ENCODE results near the gene CRAMP1. TPM values are rescaled to one million over a fixed set of nuclear protein-coding genes. Genes with fewer than 3 reads are reported as not detected.
A peak's percentile ranks its signal among the peaks of the same experiment; 100 is the strongest.

The CRAMP1 gene
- total RNA-seq, 1 experiment from 2014 or later = 22.9 TPM

DNA sequence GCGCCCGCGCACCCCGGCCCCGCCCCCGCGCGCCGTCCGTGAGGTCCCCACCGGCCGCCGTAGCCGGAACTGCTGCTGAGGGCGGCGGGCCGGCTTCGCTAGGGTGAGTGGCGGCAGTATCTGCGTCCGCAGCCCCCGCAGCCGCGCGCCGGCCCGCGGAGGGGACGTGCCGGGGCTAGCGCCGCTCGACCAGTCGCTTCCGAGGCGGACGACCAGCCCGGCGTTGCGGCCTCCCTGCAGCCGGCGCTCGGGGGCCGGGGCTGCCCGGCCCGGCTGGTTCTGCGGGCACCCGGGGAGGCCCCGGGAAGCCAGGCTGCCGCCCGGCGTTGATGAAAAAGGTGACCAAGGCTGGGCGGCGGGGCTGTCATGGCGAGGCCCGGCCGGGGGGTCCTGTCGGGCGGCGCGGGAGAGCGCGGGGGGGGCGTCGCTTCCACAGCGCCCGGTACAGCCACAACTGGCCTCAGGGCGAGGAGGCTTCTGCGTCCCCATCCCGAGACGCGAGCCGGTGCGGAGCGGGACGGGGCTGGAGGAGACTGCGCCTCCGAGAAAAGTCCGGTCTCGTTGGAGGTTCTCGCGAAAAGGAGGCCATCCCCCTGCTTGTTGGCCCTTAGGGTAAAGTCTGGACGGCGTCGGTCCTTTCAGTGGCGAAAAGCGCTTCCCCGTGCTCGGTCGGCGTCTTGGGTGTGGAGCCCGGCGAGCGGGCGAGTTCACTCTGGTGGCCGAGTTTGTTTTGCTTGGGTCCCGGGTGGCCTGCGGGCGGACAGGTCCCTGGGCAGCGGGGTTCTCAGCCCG, at the start of gene CRAMP1 (continued):
- TF ChIP-seq TCF7L2 (IDR thresholded peaks at IDR 0.05; ENCODE audit: borderline replicate concordance, extremely low read depth, insufficient read depth, insufficient read length) = no peak
- TF ChIP-seq SIN3A (IDR thresholded peaks at IDR 0.05; ENCODE audit: low read depth) = peak; percentile 18; the same call in 1 of the 2 replicates
- peak; percentile 6; the same call in 1 of the 2 replicates for TF ChIP-seq SP1 (IDR thresholded peaks at IDR 0.05; ENCODE audit: low read depth)

DNA sequence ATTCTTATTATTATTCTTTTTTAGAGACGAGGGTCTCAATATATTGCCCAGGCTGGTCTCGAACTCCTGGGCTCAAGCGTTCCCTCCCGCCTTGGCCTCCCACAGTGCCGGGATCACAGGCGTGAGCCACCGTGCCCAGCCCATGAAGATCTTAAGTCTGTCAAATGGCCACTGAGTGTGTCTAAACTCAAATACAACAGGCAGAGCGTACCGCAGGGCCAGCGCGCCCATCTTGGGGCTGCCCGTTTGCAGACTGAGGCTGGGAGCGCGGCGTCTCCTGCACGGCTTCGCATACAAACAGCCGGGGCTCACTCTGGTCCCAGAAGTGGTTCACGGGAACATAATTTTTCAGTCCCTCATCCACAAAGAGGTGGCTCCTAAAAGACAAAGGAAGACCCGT, 48.4 kb upstream of the CRAMP1 start:
- no peaks in the 10 kb centered on the region for H3K27me3 ChIP-seq (ENCODE audit: insufficient read depth, low read length)
- intact Hi-C loops (cut with micrococcal nuclease) = no loop called here
- H3K9ac ChIP-seq (ENCODE audit: low read length) = no peak overlapping the region
- H3K4me3 ChIP-seq (replicated peaks in 1 of 2; ENCODE audit: low read depth in 1 of 2, low read length in 2 of 2) = no peak overlapping the region
- peaks cover 4% of the 10 kb centered on the region in 2 experiments; a peak in 3 of 4 replicates for H3K36me3 ChIP-seq (ENCODE audit: control insufficient read depth in 1 of 2, insufficient read depth in 2 of 2, low read length in 2 of 2)
- H3K4me1 ChIP-seq (ENCODE audit: control insufficient read depth in 1 of 2, insufficient read depth in 2 of 2, low read length in 2 of 2) = no peaks in the 10 kb centered on the region
- BruUV-seq (replicated peaks) = no TSS peak
- H2AFZ ChIP-seq (ENCODE audit: low read depth, low read length, poor library complexity, severe bottlenecking) = no peak overlapping the region
- no peak for ATAC-seq
- CTCF ChIA-PET = no interaction called here
- RAD21 ChIA-PET (ENCODE audit: low non-redundant PET in 1 of 2, low total read pairs in 2 of 2, uncharacterized antibody in 2 of 2, unreplicated experiment in 2 of 2) = no interaction called here
- no peak overlapping the region for H3K4me2 ChIP-seq (ENCODE audit: low read length)
- no peaks in the 10 kb centered on the region for H4K20me1 ChIP-seq (ENCODE audit: insufficient read depth)
- H3K9me2 ChIP-seq (ENCODE audit: insufficient read depth) = no peaks in the 10 kb centered on the region
- no peak for DNase-seq (ENCODE audit: low read depth, low spot score)
- no peak overlapping the region for H3K27ac ChIP-seq (ENCODE audit: low read depth, low read length)
- no peaks in the 10 kb centered on the region for H3K79me2 ChIP-seq (ENCODE audit: insufficient read depth, low read length)
- H3K9me3 ChIP-seq (ENCODE audit: control insufficient read depth in 1 of 2, insufficient read depth in 1 of 2, low read depth in 1 of 2, low read length in 2 of 2) = no peaks in the 10 kb centered on the region
- POLR2A ChIA-PET = no interaction called here
- TF ChIP-seq ZNF274 (IDR thresholded peaks at IDR 0.05; ENCODE audit: low read depth, low read length) (no peak), SP1 (IDR thresholded peaks at IDR 0.05; ENCODE audit: low read depth) (no peak), RAD21 (IDR thresholded peaks at IDR 0.05; ENCODE audit: low read depth) (no peak), TCF7L2 (IDR thresholded peaks at IDR 0.05; ENCODE audit: borderline replicate concordance, extremely low read depth, insufficient read depth, insufficient read length) (no peak), SRF (IDR thresholded peaks at IDR 0.05; ENCODE audit: low read depth) (no peak), POLR2A (IDR thresholded peaks at IDR 0.05; ENCODE audit: borderline replicate concordance, extremely low read depth, insufficient read depth, insufficient read length) (no peak), ZFX (IDR thresholded peaks at IDR 0.05) (no peak), CEBPB (IDR thresholded peaks at IDR 0.05; ENCODE audit: low read depth) (no peak), EGR1 (IDR thresholded peaks at IDR 0.05; ENCODE audit: low read depth) (no peak), ELF1 (IDR thresholded peaks at IDR 0.05; ENCODE audit: borderline replicate concordance, low read depth) (no peak), FOSL1 (IDR thresholded peaks at IDR 0.05; ENCODE audit: low read depth) (no peak), JUND (IDR thresholded peaks at IDR 0.05) (no peak), SIN3A (IDR thresholded peaks at IDR 0.05; ENCODE audit: low read depth) (no peak)
- TF ChIP-seq, protein P1, sequence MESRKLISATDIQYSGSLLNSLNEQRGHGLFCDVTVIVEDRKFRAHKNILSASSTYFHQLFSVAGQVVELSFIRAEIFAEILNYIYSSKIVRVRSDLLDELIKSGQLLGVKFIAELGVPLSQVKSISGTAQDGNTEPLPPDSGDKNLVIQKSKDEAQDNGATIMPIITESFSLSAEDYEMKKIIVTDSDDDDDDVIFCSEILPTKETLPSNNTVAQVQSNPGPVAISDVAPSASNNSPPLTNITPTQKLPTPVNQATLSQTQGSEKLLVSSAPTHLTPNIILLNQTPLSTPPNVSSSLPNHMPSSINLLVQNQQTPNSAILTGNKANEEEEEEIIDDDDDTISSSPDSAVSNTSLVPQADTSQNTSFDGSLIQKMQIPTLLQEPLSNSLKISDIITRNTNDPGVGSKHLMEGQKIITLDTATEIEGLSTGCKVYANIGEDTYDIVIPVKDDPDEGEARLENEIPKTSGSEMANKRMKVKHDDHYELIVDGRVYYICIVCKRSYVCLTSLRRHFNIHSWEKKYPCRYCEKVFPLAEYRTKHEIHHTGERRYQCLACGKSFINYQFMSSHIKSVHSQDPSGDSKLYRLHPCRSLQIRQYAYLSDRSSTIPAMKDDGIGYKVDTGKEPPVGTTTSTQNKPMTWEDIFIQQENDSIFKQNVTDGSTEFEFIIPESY (IDR thresholded peaks at IDR 0.05; ENCODE audit: extremely low read depth, insufficient replicate concordance, low read length) = no peak
- TF ChIP-seq, protein P2, sequence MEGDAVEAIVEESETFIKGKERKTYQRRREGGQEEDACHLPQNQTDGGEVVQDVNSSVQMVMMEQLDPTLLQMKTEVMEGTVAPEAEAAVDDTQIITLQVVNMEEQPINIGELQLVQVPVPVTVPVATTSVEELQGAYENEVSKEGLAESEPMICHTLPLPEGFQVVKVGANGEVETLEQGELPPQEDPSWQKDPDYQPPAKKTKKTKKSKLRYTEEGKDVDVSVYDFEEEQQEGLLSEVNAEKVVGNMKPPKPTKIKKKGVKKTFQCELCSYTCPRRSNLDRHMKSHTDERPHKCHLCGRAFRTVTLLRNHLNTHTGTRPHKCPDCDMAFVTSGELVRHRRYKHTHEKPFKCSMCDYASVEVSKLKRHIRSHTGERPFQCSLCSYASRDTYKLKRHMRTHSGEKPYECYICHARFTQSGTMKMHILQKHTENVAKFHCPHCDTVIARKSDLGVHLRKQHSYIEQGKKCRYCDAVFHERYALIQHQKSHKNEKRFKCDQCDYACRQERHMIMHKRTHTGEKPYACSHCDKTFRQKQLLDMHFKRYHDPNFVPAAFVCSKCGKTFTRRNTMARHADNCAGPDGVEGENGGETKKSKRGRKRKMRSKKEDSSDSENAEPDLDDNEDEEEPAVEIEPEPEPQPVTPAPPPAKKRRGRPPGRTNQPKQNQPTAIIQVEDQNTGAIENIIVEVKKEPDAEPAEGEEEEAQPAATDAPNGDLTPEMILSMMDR (IDR thresholded peaks at IDR 0.05 in 2 of 3, conservative IDR thresholded peaks at IDR 0.05 in 1 of 3; ENCODE audit: borderline replicate concordance in 1 of 3, insufficient read depth in 1 of 3, low read depth in 2 of 3, low read length in 2 of 3) = no peak
- TF ChIP-seq, protein P3, sequence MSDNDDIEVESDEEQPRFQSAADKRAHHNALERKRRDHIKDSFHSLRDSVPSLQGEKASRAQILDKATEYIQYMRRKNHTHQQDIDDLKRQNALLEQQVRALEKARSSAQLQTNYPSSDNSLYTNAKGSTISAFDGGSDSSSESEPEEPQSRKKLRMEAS (IDR thresholded peaks at IDR 0.05) = no peak
